Activated CD4-positive, alpha-beta memory T cell treated with anti-CD3 and anti-CD28 coated beads, Interleukin-2, amount 10 ng/mL, durations not matched to agents 7 days and 5 days (primary cell): ENCODE measurements around the gene RNF182. TPM values are rescaled to one million over a fixed set of nuclear protein-coding genes. Genes with fewer than 3 reads are reported as not detected.
"Not testable (repeated sequence)": the region's sequence is repeated elsewhere in the genome, so short reads cannot be mapped to it uniquely, and the experiment has no call there.

Experiments
- CTCF ChIA-PET: fragments of 350-600 bp; sonication (Branson Sonifier 250); formaldehyde crosslinking; loops from one replicate; lab custom pipeline; 2021; ENCODE audit warnings: antibody characterized with exemption, inconsistent platforms; lab: Charles Lee
- POLR2A ChIA-PET: fragments of 350-600 bp; sonication (Branson Sonifier 250); formaldehyde crosslinking; loops from one replicate; lab custom pipeline; 2021; ENCODE audit warnings: antibody characterized with exemption; lab: Charles Lee
- DNase-seq: peaks from one replicate; pipeline ENCODE4 v3.0.0-alpha.2; 2020
- H3K27ac Mint-ChIP-seq: one replicate; pipeline ENCODE4 v1.8.0; 2021; ENCODE audit warnings: mild to moderate bottlenecking, mixed read lengths
- H3K27me3 Mint-ChIP-seq: one replicate; pipeline ENCODE4 v1.8.0; 2021; ENCODE audit warnings: mixed read lengths
- H3K36me3 Mint-ChIP-seq: one replicate; pipeline ENCODE4 v1.8.0; 2021; ENCODE audit warnings: low read depth, mixed read lengths
- H3K4me1 Mint-ChIP-seq: one replicate; pipeline ENCODE4 v1.8.0; 2021; ENCODE audit warnings: mixed read lengths
- H3K4me3 Mint-ChIP-seq: one replicate; pipeline ENCODE4 v1.8.0; 2021; ENCODE audit warnings: mild to moderate bottlenecking, mixed read lengths
- H3K9me3 Mint-ChIP-seq: one replicate; pipeline ENCODE4 v1.8.0; 2021; ENCODE audit warnings: mixed read lengths
- total RNA-seq, 2 experiments: library from RNA; stranded (reverse); gene quantifications; one replicate each; pipeline ENCODE4 v1.2.3, GENCODE V29; 2021

Gene RNF182
- total RNA-seq, 2 experiments from 2014 or later: not detected

DNA sequence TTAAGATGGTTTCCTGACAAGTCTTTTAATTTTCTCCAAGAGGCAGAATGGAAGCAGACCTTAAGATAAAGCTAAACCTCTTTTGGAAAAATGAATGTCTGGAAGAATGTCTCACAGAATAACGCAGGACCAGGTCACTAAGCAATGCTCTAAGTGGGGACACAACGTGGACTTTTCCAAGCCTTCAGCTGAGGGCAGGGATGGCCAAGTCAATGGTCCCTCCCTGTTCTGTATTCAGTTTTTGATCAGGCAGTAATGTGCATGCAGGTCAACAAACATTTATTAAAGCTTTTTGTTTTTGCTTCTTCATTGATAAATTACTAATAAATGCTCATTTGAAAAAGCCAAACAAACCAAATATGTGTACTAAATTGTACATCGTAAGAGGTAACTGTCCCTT, 2.0 kb upstream of the RNF182 start:
- Mint-ChIP-seq H3K27me3 (peaks cover 59% of the 10 kb centered on the region), H3K4me3 (no peak overlapping the region), H3K4me1 (peaks cover 14% of the 10 kb centered on the region), H3K36me3 (no peaks in the 10 kb centered on the region), H3K9me3 (no peaks in the 10 kb centered on the region), H3K27ac (no peak overlapping the region)
- CTCF ChIA-PET: interaction anchor here (1.3 to 2.0 kb wide), 5 partner anchors 10 to 348 kb away, joined by 3 to 5 read pairs (median 4); partner anchors contain the start of gene SIRT5
- POLR2A ChIA-PET: no interaction called here
- DNase-seq: no peak

DNA sequence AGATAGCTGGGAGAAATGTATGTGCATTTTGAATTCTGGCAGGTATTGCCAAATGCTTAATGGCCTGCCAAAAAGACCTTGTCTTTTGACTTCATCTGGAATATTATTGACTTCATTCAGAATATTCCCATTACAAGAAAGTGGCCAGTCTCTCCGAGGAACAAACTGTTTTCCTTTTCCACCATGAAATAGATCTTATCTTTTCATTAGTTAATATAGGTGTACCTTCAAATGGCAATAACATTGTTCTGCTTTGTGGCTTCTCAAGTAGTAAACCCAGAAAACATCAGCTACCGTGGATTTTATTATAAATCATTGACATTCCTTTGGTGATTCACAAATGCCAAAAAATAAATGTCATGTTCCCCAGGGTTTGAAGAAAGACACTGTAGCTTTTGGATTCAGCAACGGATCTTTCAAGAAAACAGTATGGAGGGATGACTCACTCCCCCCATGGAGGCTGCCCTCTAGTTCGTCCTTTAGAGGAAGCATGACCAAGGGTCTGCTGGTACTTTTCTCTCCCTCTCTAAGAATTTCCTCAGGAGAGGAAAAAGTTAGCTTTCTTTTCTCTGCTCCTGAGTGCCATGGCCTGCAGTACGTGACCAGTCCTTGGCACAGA, 1.1 kb upstream of the RNF182 start:
- peaks cover 61% of the 10 kb centered on the region for H3K27me3 Mint-ChIP-seq
- H3K27ac Mint-ChIP-seq: no peak overlapping the region

DNA sequence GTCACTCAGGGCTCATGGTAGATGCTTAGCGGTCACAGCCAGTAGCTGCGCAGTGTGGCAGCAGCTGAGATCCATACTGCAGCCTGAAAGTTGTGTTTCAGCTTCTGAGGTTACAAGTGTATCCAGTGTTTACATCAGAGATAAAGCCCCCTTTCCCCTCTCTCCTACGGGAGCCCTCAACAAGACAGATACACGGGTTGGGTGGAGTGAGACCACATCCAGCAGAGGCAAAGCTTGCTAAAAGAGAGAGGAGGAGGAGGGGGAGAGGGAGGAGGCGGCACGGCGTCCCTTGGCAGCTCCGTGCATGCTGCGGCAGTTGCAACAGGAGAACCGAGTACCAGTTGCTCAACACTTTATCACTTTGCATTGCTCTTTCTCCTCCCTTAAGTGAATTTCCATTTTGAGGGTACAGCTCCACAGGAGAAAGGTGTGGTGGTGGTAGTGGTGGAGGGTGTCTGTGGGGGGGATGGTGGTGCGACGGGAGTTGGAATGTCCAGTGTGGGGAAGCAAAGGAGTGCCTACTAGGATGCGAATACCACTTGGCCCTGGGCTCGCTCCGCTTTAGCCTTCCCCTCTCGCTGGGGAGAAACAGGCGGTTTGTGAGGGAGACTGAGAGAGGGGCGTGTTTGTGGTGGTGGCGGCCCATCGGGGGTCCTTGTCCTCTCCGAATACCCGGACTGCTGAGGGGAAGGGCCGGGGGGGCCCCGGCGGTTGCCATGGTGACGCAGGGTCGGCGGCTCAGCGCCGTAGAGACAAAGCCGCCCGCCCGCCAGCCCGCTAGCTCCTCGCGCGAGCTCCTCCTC, 405 bp upstream of the RNF182 start:
- Mint-ChIP-seq H3K36me3 (no peaks in the 10 kb centered on the region), H3K27ac (no peak overlapping the region), H3K4me1 (peaks cover 14% of the 10 kb centered on the region), H3K4me3 (peak overlapping the region; percentile 59), H3K9me3 (no peaks in the 10 kb centered on the region), H3K27me3 (peaks cover 64% of the 10 kb centered on the region)
- ChIA-PET POLR2A (no interaction called here), CTCF (interaction anchor here (0.6 to 1.7 kb wide), 4 partner anchors 16 to 223 kb away, joined by 3 to 7 read pairs (median 4); no protein-coding TSS in a partner anchor)
- no peak for DNase-seq

More for the DNA sequence above, 1.1 kb upstream of the RNF182 start:
- peaks cover 14% of the 10 kb centered on the region for H3K4me1 Mint-ChIP-seq
- CTCF ChIA-PET: interaction anchor here (1.3 to 2.0 kb wide), 5 partner anchors 13 to 143 kb away, joined by 3 to 7 read pairs (median 4); no protein-coding TSS in a partner anchor
- no peak for DNase-seq
- POLR2A ChIA-PET: no interaction called here
- peak overlapping the region; percentile 59 for H3K4me3 Mint-ChIP-seq
- no peaks in the 10 kb centered on the region for H3K36me3 Mint-ChIP-seq
- H3K9me3 Mint-ChIP-seq: no peaks in the 10 kb centered on the region

DNA sequence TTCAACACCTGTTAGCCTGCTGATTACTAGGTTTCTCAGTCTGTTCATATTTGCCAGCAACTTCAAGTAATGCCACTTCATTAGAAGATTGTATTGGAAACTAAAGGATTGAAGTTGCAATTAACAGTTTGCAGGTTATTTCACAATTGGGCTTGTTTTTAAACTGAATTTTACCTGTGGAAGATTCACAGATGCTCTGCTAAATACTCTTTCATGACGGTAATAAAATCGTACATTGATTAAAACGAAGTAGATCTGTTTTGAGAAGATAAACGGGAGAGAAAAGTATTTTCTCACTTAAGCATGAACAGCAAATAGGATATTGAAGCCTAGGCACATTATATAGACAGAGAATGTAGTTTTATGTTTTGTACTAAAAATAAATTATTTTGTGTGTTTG, 1.6 kb downstream of the RNF182 start:
- ChIA-PET POLR2A (no interaction called here), CTCF (interaction anchor here (1.3 kb wide), 1 partner anchor 18 kb away, joined by 3 read pairs; no protein-coding TSS in a partner anchor)
- no peak for DNase-seq
- peaks cover 14% of the 10 kb centered on the region for H3K4me1 Mint-ChIP-seq
- H3K36me3 Mint-ChIP-seq: no peaks in the 10 kb centered on the region
- peaks cover 72% of the 10 kb centered on the region for H3K27me3 Mint-ChIP-seq
- H3K4me3 Mint-ChIP-seq: no peak overlapping the region
- H3K9me3 Mint-ChIP-seq: no peaks in the 10 kb centered on the region
- no peak overlapping the region for H3K27ac Mint-ChIP-seq

DNA sequence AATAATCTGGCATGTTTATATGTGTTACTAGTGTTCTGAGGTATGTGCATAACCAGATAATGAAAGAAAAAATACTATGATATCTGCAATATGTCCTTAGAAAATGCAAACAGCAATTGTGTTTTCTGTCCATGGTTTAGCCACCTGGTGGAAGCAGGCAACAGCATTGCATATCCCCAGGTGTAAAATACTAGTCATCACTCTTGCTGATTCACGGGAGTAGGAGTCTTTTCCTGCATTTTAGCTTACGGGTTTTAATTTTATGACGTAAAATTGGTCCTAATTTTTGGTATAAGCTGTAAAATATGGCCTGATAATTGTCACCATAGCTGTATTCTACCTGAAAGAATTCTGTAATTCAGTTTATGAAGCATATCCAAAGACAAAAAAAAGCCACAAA, 2.5 kb downstream of the RNF182 start:
- no peak for DNase-seq
- H3K9me3 Mint-ChIP-seq: no peaks in the 10 kb centered on the region
- POLR2A ChIA-PET: no interaction called here
- no peak overlapping the region for H3K27ac Mint-ChIP-seq
- peaks cover 14% of the 10 kb centered on the region for H3K4me1 Mint-ChIP-seq
- CTCF ChIA-PET: interaction anchor here (1.3 kb wide), 1 partner anchor 18 kb away, joined by 5 read pairs; no protein-coding TSS in a partner anchor
- H3K36me3 Mint-ChIP-seq: no peaks in the 10 kb centered on the region
- H3K4me3 Mint-ChIP-seq: no peak overlapping the region
- H3K27me3 Mint-ChIP-seq: peaks cover 78% of the 10 kb centered on the region

DNA sequence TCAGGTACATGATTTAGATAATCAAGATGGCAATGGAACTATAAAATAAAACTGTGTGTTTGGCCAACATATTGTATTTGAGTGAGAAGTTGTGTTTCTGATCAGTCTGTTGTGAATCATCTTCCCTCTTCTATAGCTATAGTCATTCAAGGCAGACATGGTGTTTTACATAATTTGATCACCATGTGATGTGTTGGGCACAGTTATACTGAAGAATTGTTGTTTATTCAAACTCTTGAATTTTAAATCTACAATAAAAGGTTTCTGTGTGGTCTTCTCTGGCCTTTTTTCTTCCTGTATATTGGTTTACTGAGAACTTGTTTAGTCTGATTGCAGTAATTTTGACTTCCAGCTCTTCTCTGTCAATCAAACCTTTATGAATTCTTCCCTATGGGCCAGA, 4.4 kb downstream of the RNF182 start:
- CTCF ChIA-PET: no interaction called here
- Mint-ChIP-seq H3K4me1 (peaks cover 10% of the 10 kb centered on the region), H3K36me3 (no peaks in the 10 kb centered on the region), H3K27ac (no peak overlapping the region), H3K9me3 (no peaks in the 10 kb centered on the region), H3K4me3 (no peak overlapping the region), H3K27me3 (peaks cover 61% of the 10 kb centered on the region)
- no peak for DNase-seq
- POLR2A ChIA-PET: no interaction called here

DNA sequence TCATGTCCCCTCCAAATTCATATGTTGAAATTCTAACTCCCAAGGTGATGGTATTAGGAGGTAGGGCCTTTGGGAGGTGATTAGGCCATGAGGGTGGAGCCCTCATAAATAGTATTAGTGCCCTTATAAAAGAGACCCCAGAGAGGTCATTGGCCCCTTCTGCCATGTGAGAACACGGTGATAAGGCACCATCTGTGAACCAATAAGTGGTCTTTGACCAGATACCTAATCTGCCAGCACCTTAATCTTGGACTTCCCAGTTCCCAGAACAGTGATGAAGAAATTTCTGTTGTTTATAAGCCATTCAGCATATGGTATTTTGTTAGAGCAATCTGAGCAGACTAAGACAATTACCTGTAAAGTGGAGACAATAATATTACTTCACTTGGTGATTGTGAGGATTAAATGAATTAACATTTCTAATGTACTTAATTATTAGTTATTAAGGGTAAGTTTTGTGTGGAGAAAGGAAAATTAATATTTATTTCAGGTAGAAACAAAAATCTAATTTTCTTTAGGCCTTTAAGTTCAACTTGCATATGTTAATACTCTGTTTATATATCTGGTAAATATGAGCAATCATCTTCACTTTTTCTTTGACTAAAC, 7.1 kb downstream of the RNF182 start:
- no peak overlapping the region for H3K27ac Mint-ChIP-seq
- CTCF ChIA-PET: no interaction called here

DNA sequence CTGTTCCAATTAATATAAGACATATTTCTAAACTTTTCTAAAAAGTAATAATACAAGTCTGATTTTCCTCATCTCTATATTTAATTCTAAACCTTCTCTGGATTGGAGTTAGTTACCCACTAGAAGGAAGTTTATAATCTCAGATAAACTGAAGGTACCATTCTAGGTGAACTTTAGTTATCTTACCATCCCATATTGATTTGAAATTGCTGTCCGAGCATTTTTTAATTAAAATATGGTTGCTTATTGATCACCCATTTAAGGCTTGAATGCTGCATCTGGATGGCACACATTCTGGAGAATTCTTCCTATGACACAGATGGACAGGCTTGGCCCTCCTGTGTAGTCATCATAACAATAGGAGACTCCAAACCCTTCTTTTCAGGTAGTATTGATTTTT, 8.0 kb downstream of the RNF182 start:
- Mint-ChIP-seq H3K27ac (no peak overlapping the region), H3K27me3 (peaks cover 35% of the 10 kb centered on the region), H3K9me3 (no peaks in the 10 kb centered on the region), H3K4me1 (no peaks in the 10 kb centered on the region), H3K36me3 (no peaks in the 10 kb centered on the region), H3K4me3 (no peak overlapping the region)
- POLR2A ChIA-PET: no interaction called here
- DNase-seq: no peak
- CTCF ChIA-PET: no interaction called here

More for the DNA sequence above, 7.1 kb downstream of the RNF182 start:
- no peak overlapping the region for H3K4me3 Mint-ChIP-seq
- POLR2A ChIA-PET: no interaction called here
- no peak for DNase-seq
- peaks cover 43% of the 10 kb centered on the region for H3K27me3 Mint-ChIP-seq
- no peaks in the 10 kb centered on the region for H3K36me3 Mint-ChIP-seq
- H3K9me3 Mint-ChIP-seq: no peaks in the 10 kb centered on the region
- no peaks in the 10 kb centered on the region for H3K4me1 Mint-ChIP-seq

DNA sequence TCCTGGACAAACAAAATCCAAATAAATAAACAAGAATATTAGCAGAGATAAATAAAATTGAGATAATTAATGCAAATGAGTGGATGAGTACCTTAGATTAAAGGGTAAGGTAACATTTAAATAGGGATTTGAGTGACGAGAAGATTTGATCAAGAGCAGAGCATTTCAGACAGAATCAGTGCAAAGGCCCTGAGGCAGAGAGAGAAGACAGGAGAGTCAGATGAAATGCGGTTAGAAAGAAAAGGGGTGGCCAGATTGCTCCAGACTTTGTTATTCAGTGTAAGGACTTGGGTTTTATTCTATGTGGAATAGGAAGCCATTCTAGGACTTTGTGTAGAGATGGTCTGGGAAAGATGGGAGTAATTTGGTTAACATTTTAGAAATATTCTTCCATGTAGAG, 10.0 kb downstream of the RNF182 start:
- DNase-seq: no peak
- no peaks in the 10 kb centered on the region for H3K36me3 Mint-ChIP-seq
- ChIA-PET POLR2A (no interaction called here), CTCF (interaction anchor here (0.9 kb wide), 1 partner anchor 26 kb away, joined by 3 read pairs; no protein-coding TSS in a partner anchor)
- H3K9me3 Mint-ChIP-seq: no peaks in the 10 kb centered on the region
- H3K4me3 Mint-ChIP-seq: no peak overlapping the region
- H3K27me3 Mint-ChIP-seq: peaks cover 19% of the 10 kb centered on the region
- no peak overlapping the region for H3K27ac Mint-ChIP-seq
- no peaks in the 10 kb centered on the region for H3K4me1 Mint-ChIP-seq

DNA sequence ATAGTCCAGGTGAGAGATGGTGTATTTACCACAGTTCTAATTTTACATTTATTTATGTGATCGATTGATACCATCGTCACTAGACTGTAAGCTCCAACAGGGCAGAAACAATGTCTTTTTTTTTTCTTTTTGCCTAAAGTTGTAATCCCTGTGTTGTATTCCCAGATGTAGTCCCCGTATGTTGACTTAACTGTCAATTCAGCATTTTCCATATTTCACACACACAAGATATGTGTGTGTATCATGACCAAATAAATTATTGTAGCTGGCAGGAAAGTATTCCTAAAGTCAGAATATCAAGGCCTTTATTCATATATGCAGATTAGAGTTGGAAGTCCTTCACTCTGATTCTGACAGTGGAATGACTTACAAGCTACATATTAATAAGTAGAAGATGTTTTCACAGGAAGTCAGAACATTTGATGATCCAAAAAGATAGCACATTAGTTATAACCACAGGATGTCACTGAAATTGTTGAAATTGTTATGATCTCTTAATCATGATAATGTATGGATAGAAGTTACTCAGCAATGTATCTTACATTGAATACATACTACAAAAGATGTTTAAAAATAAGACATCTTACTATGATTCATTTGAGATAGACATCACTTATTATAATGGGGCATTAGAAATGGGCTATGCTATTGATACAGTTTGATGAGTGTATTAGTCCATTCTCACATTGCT, 10.6 kb downstream of the RNF182 start:
- H3K4me3 Mint-ChIP-seq: no peak overlapping the region
- H3K4me1 Mint-ChIP-seq: no peaks in the 10 kb centered on the region
- H3K9me3 Mint-ChIP-seq: no peaks in the 10 kb centered on the region
- POLR2A ChIA-PET: no interaction called here
- no peak overlapping the region for H3K27ac Mint-ChIP-seq
- DNase-seq: no peak
- H3K27me3 Mint-ChIP-seq: peaks cover 19% of the 10 kb centered on the region
- H3K36me3 Mint-ChIP-seq: no peaks in the 10 kb centered on the region
- CTCF ChIA-PET: interaction anchor here (0.9 kb wide), 1 partner anchor 27 kb away, joined by 3 read pairs; no protein-coding TSS in a partner anchor

DNA sequence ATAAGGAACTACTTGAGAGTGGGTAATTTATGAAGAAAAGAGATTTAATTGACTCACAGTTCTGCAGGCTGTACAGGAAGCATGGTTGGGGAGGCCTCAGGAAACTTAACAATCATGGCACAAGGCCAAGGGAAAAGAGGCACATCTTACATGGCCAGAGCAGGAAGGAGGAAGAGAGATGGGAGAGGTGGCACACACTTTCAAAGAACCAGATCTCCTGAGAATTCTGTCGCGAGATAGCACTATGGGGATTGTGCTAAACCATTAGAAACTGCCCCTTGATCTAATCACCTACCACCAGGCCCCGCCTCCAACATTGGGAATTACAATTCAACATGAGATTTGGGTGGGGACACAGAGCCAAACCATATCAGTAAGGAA, 11.1 kb downstream of the RNF182 start:
- H3K27me3 Mint-ChIP-seq: peaks cover 15% of the 10 kb centered on the region
- H3K4me1 Mint-ChIP-seq, DNase-seq, H3K36me3 Mint-ChIP-seq, H3K4me3 Mint-ChIP-seq, POLR2A ChIA-PET, H3K9me3 Mint-ChIP-seq, H3K27ac Mint-ChIP-seq: not testable (repeated sequence)
- CTCF ChIA-PET: interaction anchor here (0.9 kb wide), 1 partner anchor 27 kb away, joined by 3 read pairs; no protein-coding TSS in a partner anchor

DNA sequence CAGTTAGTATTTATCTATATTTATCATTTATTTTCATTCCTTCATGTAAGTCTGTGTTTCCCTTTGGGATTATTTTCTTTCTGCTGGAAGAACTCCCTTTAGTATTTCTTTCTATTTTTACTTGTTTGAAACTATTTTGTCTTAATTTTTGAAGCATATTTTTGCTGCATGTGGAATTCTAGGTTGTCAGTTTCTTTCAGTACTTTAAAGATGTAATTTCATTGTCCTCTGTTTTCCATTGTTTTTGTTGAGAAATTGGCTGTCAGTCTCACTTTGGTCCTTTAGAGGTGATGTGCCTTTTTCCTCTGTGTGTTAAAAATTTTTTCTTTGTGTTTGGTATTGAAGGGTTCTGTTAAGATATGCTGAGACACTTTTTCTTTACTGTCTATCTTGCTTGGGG, 17.1 kb downstream of the RNF182 start:
- H3K36me3 Mint-ChIP-seq: no peaks in the 10 kb centered on the region
- DNase-seq: no peak
- POLR2A ChIA-PET: no interaction called here
- peaks cover 17% of the 10 kb centered on the region for H3K27me3 Mint-ChIP-seq
- no peak overlapping the region for H3K4me3 Mint-ChIP-seq
- CTCF ChIA-PET: no interaction called here
- peaks cover under 1% of the 10 kb centered on the region for H3K9me3 Mint-ChIP-seq
- H3K4me1 Mint-ChIP-seq: no peaks in the 10 kb centered on the region
- H3K27ac Mint-ChIP-seq: no peak overlapping the region
